NCI-H69 (cell line): ENCODE data around the gene RAP1A.

Experiments
- DNase-seq: peaks from one replicate; lab custom pipeline; 2025; lab: John Stamatoyannopoulos, UW

Gene RAP1A

DNA sequence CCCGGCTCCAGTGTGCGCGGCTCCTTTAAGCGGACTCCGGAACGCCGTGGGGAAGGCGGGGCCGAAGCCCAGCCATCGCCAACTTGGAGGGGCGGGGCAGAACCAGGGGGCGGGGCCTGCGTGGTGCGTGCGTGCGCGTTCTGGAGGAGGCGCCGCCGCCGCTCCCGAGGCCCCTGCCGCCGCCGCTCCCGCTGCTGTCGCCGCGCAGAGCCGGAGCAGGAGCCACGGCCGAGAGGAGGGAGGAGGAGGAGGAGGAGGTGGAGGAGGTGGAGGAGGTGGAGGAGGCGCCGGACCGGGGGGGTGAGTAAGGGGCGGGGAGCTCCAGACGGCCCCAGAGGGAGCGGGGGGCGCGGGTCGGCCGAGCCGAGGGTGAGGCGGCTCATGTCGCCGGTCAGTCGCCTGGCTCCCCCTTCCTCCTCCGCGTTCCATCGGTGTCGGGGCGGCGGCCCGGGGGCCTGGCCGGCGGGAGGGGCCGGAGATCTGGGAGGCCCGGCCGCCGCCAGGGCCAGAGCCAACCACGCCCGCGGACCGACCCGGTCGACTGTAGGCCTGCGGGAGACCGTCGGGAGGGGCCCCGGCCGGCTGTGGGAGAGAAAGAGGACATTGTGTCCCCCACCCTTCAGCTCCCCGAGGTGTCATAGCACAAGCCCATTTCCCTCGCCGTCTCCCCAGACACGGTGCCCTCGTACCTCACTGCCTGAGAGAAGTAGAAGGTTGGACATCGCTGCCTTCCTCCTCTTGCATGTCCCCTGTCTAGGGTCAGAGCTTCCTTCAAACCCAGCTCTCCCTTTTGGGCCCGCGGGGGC, at the start of gene RAP1A:
Gene RAP1A, plus strand, starts transcription at position 155 of the 806 bp plus-strand sequence. CDS start 71,572 bp downstream, outside the sequence.
- DNase-seq = peak; percentile 89

DNA sequence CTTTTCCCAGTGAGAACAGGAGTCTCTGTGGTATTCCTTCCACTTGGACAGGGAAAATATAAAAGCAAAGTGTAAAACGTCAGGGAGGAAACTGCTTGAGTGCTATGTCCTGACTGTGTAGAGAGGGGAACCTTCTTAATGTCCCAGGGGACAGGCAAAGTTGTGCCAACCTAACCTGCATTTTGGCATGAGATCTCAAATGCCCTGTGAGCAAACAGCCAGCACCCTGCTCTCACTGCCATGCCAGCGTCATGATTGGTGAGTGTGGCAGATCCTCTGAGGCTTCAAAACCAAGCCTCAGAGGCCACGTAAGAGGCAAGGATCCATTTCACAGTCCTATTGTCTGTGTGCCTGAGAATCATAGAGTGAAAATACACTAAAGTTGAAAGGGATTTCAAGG, 49.7 kb upstream of the RAP1A start:
- no peak for DNase-seq

DNA sequence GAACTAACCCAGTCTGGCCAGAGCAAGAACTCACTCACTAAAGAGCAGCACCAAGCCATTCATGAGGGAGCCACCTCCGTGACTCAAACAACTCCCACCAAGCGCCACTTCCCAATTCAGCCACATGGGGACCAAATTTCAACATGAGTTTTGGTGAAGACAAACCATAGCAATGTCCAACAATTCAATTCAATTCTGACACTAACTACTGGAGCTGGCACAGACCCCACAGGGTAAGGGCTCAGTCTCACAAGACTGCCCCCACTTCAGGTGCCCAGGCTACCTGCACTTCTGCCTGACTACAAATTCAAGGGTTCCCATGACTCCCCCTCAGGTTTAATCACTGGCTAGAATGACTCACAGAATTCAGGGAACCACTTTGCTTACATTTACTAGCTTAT, 48.8 kb upstream of the RAP1A start:
- peak; percentile 18 for DNase-seq

DNA sequence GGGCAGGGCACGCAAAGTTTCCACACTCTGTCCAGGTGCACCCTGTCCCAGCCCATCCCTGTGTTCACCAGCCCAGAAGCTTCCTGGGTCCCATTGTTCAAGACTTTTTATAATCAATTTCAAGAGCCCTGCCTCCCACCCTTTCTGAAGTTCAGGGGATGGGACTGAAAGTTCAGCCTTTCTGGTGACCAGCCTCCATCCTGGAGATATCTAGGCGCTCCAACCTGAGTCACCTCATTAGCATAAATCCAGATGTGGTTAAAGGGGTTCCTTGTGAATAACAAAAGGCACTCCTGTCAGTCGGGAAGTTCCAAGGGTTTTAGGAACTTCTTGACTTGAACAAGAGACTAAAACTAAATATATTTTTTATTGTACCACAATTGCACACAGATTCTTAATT, 48.4 kb upstream of the RAP1A start:
- no peak for DNase-seq

GRCh38 chr1:111571987-111572386, 47.6 kb upstream of the RAP1A start:
- peak; percentile 2 for DNase-seq

DNA sequence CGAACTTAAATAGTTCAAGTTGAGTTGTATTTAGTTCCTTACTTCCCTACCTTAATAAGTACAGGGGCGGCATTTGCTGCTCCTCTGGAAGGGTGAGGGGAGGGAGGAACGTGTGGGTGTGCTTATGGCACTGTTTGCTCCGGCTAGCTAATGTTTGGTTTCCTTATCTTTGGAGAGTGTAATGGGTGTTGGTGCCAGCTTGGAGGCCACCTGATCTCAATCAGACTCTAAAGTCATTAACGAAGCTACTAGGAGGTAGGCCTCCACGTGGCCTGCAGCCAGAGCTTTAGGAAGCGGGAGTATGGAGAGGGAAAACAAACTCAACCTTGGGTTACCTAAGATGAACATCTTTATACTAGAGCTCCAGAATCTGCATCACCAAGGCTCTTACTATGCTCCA, 43.0 kb upstream of the RAP1A start:
- peak; percentile 14 for DNase-seq

GRCh38 chr1:111577814-111578213, 41.8 kb upstream of the RAP1A start:
- DNase-seq = no peak

GRCh38 chr1:111581166-111581565, 38.4 kb upstream of the RAP1A start:
- DNase-seq = no peak

- DNase-seq = no peak
Observed at GRCh38 chr1:111582016-111582415, 37.6 kb upstream of the RAP1A start.

DNA sequence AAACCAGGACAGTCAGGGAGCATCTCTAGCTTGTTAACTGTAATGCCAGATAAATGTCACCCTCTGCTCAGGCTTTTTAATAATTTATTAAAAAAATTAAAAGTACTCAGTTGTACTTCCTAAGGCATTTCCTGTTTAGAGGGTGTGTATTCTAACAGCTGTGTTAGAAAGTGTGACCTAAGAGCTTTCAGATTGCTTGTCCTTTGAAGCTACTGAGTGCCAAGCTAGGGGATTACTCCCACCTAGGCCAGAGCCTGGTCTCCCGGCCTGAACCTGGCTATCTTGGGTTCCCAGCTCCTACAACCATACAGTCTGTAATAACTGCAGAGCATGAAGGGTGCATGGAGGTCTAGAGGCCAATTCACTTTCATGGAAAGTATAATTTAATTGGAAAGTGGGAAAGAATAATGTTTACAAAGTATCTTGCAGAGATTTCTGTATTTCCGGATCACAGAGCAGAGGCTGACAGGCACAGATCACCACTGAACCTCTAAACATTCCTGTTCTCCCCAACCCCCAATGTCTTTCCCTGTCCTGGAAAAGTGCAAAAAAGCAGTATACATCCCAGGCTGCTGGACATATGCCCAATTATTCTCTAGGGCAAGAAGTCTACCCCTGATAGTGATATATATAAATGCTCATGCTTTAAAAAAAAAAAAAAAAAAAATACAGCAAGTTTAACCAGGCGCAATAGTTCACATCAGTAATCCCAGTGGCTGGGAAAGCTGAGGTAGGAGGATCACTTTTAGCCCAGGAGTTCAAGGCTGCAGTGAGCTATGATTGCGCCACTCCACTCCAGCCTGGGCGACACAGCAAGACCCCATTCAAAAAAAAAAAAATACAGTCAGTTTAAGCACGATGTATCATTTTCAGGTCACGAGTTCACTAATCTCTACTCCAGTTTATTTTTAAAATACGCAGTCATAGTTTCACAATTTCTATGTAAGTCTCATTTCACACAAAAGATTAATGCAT, 36.7 kb upstream of the RAP1A start:
- no peak for DNase-seq

DNA sequence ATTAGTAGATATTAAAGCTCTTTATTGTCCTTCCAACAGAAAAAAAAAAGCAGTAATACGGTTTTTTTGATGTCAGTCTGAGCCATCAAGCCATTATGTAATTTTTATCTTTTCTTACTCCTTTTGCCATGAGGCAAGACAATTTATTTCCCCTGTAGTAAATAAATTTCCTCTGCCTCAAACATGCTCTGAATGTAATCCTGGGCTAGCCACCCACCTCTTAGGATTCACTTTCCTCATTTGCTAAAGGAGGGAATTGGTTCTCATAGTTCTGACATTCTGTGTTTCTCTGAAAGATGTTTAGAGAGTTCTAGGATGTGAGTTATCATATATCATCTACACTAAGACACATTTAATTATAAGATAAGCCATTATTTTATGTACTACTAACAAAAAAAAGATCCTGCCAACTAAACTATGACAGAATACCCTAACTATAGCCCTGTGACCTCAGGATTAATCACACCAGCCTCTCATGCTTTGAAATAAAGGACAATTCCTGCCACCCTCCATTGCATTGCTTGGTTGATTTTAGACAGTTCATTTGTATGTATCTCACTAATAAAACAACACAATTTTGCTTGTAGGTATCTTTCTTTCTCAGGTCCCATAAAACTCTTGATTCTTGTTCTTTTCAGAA, 34.0 kb upstream of the RAP1A start:
- no peak for DNase-seq

- no peak for DNase-seq
Observed at GRCh38 chr1:111586112-111586511, 33.5 kb upstream of the RAP1A start.

DNA sequence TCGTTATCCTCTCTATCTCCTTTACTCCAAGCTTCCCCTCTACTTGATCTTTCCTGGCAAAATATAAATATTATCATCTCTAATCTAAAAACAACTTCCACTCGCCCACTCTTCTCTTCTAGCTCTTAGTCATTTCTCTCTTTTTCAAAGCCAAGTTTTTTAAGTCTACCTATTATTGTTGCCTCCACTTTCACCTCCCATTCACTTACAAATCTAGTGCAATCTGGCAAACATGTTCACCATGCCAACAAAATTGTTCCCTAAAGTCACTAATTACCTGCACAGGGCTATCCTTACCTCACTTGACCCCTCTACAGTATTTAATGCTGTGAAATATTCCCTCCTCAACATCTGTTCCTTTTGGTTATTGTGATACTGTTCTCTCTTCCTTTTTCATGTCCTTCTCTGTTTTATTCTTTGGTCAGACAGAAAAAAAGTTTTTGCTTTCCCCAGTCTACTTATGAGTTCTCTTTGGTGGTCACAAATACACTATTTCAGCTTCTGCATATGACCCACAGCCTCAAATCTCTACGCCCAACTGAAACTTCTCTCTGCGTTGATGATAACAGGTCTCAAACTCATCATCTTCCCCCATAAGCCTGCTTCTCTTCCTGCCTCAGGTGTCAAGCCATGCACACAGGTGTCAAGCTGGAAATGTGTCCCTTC, 31.9 kb upstream of the RAP1A start:
- DNase-seq = peak; percentile 59

DNA sequence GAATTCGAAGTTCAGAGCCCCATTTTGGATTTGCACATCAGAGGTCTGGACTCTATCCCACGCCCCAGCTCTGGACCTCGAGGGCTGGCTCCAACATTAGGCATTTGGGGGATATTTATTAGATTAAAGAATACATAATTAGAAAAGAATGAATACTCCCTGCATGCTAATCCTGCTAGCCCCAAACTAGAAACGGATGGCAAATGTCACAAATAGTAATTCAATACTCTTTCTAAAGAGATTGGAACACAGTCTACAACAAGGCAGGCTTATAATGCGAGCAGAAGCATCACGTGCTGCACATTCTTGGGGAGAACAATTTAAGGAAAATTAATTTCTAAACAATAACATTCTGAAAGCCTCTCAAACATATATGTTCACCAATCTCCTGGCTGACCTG, 27.7 kb upstream of the RAP1A start:
- DNase-seq = no peak

DNA sequence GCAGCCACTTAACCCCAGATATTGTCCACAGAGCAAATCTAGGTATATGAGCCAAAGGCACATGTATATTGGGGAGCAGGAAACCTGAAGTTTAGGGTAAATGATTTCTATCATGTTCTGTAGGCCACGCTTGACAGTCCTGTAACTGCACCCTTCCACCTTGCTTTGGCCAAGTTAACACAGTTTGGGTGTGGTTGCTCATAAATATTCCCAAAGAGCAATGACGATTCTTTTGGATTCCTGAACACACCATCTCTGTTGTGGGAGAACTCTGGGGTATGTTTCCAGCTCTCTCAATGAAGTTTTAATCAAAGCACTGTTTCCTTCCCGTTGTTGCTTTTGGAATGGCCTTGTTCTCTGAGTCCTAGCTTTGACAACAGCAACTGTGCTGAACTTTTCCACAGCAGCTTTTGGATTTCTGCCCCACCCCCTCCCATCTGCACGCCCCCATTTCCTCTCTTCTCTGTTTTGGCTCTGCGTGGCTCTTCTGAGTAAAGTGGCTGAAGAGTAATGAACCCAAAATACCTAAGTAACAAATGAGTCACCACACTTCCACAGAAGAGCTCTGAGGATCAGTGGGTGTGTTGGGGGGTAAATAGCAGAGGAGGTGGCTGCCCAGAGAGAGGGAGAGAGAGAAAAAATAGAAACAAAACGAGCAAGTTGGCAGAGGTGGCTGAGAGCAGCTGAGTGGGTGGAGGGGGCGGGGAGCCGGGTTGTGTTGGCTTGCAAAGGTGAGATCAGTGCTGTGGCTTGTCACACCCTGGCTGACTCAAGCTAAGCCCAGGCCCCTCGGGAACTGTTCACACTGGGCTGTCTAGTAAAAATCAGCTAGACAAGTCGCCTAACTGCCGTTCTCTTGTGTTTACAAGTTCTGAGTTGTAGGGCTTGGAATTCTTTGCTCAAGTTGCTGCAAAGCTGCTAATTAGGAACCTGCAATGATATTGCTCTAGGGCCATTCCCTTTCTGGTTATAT, 26.9 kb upstream of the RAP1A start:
- peak; percentile 53 for DNase-seq

GRCh38 chr1:111593403-111594305, 25.9 kb upstream of the RAP1A start:
- DNase-seq = no peak

DNA sequence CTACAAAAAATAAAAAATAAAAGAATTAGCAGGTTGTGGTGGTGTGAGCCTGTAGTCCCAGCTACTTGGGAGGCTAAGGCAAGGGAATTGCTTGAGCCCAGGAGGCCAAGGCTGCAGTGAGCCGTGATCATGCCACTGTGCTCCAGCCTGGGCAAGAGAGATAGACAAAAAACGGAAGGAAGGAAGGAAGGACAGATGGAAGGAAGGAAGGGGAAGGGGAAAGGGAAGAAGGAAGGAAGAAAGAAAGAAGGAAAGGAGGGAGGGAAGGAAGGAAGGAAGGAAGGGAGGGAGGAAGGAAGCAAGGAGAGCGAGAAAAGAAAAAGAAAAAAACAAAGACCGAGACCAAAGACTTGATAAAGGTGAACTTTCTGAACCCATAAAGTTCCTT, 25.3 kb upstream of the RAP1A start:
- DNase-seq = no peak

- DNase-seq = no peak
Observed at GRCh38 chr1:111595807-111596206, 23.8 kb upstream of the RAP1A start.

GRCh38 chr1:111596499-111596898, 23.1 kb upstream of the RAP1A start:
- DNase-seq = no peak

GRCh38 chr1:111597426-111597825, 22.2 kb upstream of the RAP1A start:
- no peak for DNase-seq
